NCI-H2081 (cell line): Measurements from ENCODE around the gene PRIMA1.
A peak's percentile ranks its signal among the peaks of the same experiment; 100 is the strongest.
"Not testable (repeated sequence)": the region's sequence is repeated elsewhere in the genome, so short reads cannot be mapped to it uniquely, and the experiment has no call there.

Experiments
- DNase-seq, 2 experiments: peaks; one replicate each; lab custom pipeline; 2025; lab: John Stamatoyannopoulos, UW

Gene PRIMA1, protein sequence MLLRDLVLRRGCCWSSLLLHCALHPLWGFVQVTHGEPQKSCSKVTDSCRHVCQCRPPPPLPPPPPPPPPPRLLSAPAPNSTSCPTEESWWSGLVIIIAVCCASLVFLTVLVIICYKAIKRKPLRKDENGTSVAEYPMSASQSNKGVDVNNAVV

DNA sequence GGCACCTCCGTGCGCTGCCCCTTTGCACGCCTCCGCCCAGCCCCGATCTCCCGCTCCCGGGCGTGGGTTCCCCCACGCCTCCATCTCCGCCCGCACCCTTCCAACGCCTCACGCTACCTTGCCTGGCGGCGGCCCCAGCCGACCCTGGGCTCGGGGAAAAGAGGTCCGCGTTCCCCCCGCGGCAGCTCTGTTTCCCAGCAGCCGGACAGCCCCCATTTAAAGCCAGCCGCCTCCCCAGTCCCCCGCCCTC lies at the start of gene PRIMA1:
TSS of gene PRIMA1 (minus strand) at position 193 of the 250 bp plus-strand sequence. CDS start 767 bp downstream, outside the sequence.
- no peak for DNase-seq

DNA sequence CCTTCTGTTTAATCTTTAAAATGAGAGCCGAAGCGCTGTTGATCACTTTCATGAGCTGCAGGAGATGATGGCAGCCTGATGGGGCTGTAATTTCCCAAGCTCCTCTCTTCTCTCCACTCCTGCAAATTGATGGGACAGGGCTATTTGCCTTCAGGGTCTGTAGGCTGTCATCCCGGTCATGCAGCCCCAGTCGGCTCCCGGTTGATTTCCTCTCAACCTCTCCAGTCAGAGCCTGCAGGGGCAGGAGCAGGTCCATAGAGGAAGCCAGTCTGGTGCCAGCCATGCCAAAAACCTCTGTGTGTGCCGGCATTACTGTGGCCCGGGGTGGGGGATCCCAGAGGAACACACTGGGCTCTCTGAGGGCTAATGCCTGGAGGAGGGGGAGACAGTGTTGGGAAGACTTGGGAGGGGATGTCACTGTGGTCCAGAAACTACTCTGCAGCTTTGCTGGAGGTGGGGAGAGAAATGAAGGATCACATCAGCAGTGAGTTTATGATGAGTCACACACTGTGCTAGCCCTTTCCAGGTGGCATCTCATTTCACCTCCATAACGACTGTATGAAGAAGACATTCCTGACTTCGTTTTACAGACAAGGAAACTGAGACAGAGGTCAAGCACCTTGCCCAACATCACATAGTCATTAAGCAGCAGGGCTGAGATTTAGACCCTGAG lies 46.5 kb upstream of the PRIMA1 start:
- no peak for DNase-seq

DNA sequence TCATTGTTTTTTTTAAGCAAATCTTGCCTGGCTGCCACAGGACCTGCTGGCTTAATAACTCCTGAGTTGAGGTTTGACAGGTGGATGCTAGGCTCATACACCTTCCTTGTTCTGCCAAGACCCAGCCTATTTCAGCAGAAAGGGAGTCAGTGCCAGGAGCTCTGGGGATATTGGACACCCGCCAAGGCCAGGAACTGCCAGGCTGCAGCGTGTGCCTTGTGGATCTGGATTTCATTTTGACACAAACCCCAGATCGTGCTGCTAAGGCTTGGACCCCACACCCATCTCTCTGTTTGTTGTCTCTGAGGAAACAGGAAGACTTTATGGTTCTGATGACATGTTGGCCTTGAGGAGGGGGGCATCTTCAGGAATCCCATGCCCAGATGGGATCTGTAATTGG lies 44.4 kb upstream of the PRIMA1 start:
- DNase-seq: peak; percentile 62 to 73

DNA sequence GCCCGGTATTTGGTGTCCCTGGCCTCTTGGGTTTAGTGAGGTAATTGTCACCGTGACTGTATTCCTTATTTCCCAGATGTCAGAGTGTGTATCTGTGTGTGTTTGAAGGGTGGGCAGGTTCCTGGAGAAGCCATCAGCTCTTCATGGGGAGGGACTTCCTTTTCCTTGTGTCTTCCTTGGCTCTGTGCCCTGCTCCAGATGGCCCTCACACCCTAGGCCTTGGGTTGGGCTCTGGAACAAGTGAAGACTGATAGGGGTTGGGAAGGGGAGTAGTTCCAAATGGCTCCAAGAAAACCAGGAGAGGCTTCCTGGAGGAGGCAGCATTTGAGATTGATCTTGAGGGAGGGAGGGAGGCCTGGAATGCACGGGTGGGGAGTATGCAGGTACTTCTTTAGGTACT lies 43.8 kb upstream of the PRIMA1 start:
- no peak for DNase-seq

DNA sequence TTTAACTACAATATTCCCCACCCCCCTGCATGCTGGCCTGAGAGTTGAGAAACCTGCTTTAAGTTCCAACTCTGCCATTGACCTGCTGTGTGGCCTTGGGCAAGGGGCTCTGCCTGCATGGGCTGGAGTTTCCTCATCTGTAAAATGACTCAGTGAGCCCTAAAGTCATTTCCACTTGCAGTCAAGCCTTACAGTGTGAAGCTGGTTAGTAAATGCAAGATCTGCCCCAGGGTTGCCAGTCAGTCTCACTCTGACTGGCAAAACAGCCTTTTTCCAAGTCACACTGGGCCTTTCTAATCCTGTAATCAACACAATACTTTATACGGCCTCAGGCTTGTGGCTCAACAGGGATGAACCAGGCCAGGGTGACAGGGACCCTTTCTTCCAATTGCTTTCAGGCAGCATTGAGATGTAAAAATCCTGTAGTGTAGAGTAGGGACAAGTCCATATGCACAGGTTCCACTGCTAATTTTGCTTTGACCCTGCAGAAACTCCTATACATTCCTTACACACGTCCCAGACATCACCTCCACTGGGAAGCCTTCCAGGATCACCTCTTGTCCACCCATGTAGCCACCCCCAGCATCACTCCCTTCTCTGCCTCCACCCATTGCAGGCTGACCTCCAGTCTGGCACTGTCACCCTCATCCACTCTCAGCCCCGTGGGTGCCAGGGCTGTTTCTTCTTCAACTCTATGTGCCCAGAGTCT lies 42.6 kb upstream of the PRIMA1 start:
- no peak for DNase-seq

DNA sequence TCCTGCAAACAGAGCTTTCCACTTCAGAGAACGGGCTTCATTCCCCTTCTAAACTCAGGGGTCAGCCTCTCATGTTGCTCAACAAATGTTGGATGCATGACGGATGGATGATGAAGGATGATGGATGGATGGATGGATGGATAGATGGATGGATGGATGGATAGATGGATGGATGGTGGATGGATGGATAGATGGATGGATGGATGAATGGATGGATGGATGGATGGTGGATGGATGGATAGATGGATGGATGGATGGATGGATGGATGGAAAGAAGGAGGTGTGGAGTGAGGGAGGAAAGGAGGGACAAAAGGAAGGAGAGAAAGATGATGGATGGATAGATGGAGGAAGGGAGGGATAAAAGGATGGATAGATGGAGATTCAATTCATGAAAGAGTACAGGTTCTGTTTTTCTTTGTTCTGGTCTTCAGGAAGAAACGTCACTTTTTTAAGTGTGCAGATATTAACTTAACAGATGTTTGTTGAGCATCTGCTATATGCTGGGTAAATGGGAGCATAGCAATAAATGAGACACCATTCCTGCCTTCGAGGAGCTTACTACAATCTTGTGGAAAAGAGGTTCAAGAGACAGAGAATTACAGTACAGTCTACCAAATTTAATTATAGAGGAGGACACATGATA lies 41.7 kb upstream of the PRIMA1 start:
- no peak for DNase-seq

DNA sequence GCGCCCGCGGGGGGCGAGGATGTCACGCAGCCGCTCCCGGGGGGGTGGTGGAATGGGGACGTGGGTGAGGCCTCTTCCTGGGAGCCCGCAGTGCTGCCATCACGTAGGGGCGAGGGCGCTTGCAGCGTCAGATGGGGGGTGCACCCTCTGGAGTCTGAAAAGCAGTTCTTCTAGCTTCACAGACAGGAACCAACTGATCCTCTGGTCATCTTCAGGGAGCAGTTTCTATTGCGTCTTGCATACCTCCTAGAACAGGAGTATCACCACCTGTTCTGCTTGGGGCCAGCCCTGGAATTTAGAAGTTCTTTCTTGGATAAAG lies 36.9 kb upstream of the PRIMA1 start:
- DNase-seq: no peak

DNA sequence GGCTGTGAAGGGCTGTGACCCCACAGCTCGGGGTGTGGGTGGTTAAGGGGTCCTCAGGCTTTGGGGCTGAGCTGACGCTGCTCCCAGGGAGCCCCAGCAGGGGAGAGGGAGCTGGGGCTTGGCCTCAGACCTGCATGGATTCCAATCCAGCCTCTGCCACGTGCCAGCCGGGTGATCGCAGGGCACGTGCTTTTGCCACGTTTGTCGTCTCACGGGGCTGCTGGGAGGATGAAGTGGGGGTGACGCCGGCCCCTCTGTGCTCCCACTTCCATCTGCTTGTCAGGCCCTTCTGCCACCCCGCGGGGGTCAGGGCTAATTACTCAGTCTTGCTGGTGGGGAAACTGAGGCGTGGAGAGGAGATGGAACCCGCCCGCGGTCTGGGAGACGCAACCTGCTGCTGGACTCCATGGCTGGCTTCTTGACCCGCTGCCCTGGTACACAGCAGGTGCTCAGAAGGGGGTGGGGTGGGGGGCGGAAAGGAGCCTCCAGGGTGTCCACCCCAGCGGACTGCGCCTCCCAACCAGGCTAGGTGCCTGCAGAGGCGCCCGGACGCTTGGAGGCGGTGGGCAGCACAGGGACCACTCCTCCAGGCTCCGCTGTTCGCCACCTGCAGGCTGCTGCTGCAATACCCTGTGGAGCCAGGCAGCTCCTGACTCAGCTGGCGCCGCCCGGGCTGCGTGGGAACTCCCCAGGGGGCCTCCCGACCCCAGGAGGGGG lies 36.4 kb upstream of the PRIMA1 start:
- DNase-seq: no peak

DNA sequence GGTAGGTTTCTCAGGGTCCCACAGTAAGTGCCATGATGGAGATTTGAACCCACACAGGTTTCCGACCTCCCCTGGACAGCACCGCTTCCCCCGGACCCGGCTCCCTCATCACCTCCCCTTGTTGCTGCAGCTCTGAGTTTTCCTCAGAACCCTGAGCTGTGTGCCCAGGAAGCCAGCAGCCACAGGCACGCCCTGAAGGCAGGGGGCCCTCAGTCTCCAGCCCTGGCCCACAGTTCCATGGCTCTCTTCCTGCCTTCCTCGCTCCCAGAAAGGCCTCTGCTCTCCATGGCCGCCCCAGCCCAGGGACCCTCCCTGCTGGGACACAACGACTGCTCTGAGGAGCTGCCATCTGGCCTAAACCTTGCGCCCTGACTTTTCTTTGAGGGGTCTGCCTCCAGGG lies 35.8 kb upstream of the PRIMA1 start:
- no peak for DNase-seq

DNA sequence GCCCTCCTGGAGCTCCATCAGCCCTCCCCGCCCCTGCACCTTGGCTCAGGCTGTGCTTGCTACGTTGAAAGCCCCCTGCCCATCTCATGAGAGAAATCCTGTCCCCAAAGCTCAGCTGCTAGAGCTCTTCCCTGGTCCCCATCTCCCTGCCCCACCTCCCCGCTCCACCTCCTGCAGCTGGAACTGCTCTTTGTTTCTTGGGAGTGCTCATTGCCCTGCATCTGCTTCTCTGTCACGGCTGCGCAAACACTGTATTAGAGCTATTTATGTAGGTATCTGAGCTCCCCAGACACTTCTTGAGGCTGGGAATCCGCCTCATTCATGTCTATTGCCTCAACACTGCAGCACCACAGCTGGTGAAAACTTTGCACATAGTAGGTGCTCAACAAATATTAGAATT lies 32.8 kb upstream of the PRIMA1 start:
- DNase-seq: no peak

DNA sequence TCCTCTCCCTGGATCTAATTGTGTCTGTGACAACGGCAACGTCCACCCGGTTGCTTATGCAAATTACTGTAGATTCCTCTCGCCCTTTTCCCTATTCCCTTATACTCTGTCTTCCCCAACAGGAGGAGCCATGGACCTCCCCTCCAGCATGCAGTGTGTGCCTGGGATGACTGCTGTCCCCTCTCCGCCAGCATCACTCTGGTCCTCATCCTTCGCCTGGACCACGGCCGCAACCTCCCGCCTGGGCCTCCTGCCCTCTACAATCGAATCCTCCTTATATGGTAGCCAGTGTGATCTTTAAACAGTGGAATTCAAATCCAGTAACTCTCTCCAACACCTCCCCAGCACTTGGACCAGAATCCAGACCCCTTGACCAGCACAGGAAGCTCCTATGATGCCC lies 30.6 kb upstream of the PRIMA1 start:
- no peak for DNase-seq

DNA sequence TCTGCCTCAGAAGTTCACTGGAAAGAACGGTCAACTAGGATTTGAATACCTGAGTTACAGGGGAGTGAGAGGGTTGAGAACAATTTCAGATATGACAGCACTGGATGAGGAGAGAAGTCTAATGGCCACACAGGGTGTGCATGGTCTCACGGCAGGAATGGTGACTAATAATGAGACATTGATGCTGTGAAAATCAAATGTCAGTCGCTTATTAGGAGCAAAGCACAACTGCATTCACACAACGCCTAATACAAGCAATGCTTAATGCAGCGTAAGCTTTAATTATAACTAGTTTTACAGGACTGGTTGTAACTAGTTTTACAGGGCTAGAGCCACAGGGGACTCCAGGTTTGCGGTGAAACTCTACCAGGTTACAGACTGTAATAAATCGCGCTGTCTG lies 23.4 kb upstream of the PRIMA1 start:
- DNase-seq: no peak

DNA sequence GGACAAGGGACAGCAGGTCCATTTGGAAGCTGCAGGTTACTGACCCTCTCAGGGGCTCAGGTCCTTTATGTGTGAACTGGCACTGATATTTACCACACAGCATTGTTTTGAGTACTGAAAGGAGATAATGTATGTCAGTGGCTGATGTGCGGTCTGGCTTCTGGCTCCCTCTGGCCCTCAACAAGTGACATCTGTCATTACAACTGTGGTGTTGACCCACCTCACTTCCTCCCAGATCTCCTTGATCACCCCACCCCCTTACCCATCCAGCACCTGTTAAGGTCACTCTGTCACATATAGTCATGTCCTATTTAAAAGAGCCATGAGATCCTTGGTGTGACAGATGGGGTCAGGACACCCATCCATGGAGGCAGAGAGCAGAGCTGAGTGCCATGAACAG lies 22.7 kb upstream of the PRIMA1 start:
- DNase-seq: no peak

DNA sequence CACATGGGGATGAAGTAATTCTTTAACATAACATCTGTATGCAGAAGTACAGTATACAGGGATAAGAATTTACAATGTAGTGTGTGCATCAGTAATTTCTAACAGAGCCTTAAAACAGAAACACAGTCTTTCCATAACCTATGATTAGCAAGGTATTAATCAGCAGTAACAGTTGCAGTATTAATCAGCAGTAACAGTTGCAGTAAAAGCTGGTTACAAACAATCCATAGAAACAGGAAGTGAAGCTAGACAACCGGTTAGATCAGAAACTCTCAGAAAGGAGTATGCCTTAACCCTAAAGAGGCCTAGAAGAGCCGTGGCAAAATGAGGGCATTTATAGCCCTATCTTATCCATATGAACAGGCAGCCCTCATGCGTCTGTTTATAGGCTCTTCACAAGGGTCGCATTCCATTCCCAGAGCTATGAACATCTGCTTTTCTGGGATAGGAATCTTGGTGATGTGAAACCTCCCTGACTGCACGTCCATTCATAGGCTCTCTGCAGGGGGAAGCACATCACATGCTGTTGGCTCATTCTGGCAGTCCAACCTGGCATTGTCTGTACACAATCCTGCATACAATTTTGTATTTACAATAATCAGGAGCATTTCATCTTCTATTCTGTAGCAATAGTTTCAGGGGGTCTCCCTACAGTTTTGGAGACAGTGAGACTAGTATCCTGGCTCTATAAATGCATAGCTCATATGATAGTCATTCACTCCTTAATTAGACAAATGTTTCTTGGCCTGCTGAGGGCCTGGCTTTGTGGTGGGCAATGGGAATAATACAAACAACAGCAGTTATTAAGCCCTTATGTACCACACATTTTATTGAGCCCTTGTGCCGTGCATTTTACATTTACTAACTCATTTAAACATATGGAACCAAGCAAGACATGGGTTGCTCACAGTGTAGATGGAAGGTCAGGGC lies 21.5 kb upstream of the PRIMA1 start:
- not testable (repeated sequence) for DNase-seq

DNA sequence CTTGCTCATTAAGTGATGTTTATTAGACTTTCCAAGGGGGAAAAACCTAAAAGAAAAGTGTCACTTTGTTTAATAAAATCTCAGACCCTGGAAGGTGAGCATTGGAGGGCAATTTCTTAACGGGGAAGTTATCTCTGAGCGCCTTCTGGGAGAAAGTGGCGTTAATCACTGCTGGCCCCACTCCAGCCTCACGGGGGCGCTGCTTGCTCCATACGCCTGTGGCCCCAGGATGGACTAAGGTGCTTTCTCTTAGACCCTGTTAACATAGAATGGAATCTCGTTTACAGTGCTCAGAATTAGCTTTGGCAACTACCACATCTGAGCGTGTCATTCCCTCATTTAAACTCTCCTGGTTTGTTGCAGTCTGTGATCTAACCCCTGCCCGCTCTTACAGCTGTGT lies 16.4 kb upstream of the PRIMA1 start:
- DNase-seq: no peak

DNA sequence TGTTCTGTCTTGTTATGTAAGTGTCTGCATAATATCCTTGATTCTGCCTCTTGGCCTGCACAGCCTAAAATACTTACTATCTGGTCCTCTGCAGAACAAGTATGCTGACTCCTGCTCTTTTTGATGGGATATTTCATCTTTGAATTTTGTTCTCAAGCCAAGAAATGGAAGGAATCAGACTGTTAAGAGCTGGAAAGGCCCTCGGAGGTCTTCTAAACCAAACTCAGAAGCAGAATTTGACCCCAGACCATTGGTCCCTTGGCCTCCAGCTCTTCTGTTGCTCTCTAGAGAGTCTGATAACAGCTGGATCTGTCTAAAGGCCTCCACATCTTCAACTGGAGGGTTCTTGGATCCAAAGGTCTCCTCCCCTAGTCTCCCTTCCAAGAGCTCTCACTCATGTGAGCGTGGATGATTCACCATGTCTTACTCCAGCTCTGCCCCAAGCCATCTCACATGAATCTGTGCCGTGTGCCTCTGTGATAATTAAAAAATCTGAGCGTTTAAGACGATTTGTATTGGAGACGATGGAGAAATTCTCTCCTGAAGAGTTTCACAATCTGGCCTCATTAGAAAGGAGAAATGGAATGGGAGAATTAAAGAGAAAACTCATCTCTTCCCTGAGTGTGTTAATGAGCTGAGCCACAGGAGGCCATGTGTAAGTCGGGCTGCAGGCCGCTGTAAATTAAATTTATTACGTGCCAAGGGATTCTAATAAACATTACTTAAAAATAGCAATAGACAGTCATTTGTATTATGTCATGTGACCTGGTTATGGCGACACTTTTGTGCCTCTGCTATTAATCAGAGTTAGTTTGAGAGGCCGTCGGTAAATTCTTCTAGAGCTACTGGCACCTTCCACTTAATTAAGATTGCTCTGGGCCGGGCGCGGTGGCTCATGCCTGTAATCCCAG lies 15.4 kb upstream of the PRIMA1 start:
- no peak for DNase-seq

DNA sequence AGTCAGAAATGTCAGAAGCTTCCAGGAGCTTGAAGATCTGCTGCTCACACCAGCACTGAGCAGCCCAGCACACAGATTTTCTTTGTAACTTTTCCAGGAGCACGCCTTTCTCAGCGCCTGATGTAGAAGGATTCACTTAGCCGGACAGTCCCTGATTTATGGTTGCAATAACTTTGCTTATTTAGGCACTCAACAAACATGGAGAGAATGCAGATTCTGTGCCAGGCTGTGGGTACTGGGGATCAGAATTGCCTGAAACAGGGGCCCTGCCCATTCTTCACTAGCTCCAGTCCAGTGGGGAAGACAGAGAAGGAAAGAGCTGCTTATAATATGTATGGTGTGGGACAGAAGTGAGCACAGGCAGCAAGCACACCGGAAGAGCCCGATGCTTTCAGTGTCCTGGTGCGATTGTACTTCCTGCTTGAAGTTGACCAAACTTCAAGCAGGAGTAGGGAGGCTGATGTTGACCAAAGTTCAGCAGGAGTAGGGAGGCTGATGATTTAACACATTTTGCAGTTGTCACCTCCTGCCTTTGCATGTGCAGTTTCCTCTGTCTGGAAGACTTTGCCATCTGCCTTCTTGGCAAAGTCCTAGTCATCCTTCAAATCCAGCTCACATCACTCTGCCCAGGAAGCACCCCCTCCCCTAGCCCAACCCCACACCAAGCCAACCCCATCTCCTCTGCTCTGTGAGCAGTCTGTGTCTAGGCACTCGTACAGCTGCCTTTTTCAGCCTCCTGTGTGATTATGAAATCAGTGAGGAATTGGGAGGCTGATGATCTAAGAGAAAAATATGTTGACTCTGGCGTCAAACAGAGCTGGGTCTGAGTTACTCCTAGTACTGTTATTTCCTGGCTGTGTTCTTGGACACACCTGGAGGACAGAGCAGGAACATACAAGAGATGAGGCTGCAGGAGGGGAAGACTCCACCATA lies 12.0 kb upstream of the PRIMA1 start:
- DNase-seq: no peak

DNA sequence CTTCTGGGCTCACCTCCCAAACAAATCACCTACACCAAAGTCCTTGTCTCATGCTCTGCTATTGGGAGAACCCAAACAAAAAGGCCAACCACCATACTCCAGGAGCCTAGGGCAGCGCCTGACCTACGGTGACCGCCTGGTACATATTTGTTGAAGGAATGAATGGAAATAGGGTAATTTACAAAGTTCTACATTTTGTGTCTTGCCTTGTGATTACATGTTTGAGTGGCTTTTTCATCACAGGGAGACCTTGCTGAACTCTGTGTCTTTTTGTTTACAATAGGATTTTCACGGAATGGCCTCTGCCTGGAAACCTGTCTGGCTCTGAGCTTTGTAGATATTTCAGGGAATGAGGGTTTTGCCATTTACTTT lies 11.3 kb upstream of the PRIMA1 start:
- no peak for DNase-seq

DNA sequence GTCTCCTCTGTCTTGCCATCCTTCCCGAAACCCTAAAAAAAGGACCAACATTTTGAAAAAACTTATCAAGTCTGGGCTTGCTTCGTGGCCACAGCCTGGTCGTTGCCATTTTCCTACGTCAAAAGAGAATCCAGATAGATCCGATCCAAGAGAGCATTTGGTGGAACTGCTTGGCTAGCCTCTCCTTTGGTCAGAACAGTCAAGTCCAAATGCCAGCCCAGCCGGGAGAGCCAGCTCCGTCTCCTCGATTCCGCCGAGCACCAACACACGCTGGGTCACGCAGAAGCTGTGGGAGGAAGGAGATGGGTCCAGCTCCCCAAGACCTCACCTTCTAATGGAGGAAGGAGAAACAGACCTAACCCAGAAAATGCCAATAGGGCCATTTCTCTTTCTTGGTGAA lies 9.3 kb upstream of the PRIMA1 start:
- no peak for DNase-seq

DNA sequence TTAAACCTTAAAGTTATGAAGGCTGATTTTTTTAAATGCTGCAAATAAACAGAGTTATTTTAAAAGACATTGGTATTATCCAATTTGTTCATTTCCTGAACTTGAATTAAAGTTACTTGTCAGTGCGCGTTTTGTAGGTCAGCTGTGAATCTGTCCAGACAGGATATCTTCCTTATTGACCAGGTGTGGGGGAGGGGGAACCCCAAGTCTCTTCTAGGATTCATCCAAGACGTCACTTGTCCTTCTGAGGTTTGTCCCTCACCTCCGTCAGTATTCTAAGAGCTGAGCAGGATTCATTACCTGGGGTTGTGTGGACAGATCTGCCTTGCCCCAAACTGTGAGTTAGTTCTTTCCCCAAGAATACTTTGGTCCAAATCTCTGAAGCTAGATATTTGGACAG lies 8.8 kb upstream of the PRIMA1 start:
- no peak for DNase-seq
